Common myeloid progenitor, CD34-positive (primary cell): ENCODE results near the gene LRMDA.

ENCODE experiments used
- CTCF ChIA-PET: fragments of 350-600 bp; sonication (Branson Sonifier 250); formaldehyde crosslinking; loops from one replicate; lab custom pipeline; 2021; ENCODE audit warnings: antibody characterized with exemption; lab: Charles Lee
- POLR2A ChIA-PET: fragments of 350-600 bp; sonication (Branson Sonifier 250); formaldehyde crosslinking; loops from one replicate; lab custom pipeline; 2021; ENCODE audit warnings: antibody characterized with exemption; lab: Charles Lee
- DNase-seq, 3 donors: peaks; one replicate each; pipeline versions ENCODE4 v3.0.0 to v3.0.0-alpha.2; 2013
- H3K27ac ChIP-seq, 2 experiments: 1 replicate in 1 of 2; 2 replicates in 1 of 2; pipeline ENCODE4 v1.7.0; 2013; ENCODE audit warnings: inconsistent platforms in 2 of 2, low read length in 2 of 2, mild to moderate bottlenecking in 2 of 2, low read depth in 1 of 2, moderate library complexity in 1 of 2; ENCODE audit not compliant: severe bottlenecking in 2 of 2, insufficient read depth in 1 of 2, poor library complexity in 1 of 2
- H3K27me3 ChIP-seq, 5 experiments: replicated peaks in 2 of 5; 1 replicate in 3 of 5; 2 replicates in 2 of 5; pipeline versions ENCODE4 v1.6.1 to v1.7.0; 2013; ENCODE audit warnings: low read length in 4 of 5, mild to moderate bottlenecking in 2 of 5, moderate library complexity in 2 of 5, inconsistent platforms in 1 of 5; ENCODE audit not compliant: insufficient read depth in 5 of 5, control insufficient read depth in 4 of 5
- H3K36me3 ChIP-seq, 4 experiments: 1 replicate in 2 of 4; 2 replicates in 2 of 4; pipeline versions ENCODE4 v1.6.1 to v1.7.0; 2013; ENCODE audit warnings: low read length in 3 of 4, control low read depth in 1 of 4, mild to moderate bottlenecking in 1 of 4; ENCODE audit not compliant: control insufficient read depth in 4 of 4, insufficient read depth in 4 of 4
- H3K4me1 ChIP-seq, 4 experiments: 1 replicate in 3 of 4; 2 replicates in 1 of 4; pipeline versions ENCODE4 v1.6.1 to v1.7.1; 2013; ENCODE audit warnings: low read length in 3 of 4, mild to moderate bottlenecking in 3 of 4, control low read depth in 1 of 4, inconsistent platforms in 1 of 4, moderate library complexity in 1 of 4; ENCODE audit not compliant: control insufficient read depth in 4 of 4, insufficient read depth in 4 of 4; ENCODE audit errors: control extremely low read depth in 1 of 4
- H3K4me3 ChIP-seq, 7 experiments: 1 replicate in 4 of 7; 2 replicates in 3 of 7; pipeline versions ENCODE4 v1.5.1 to v1.7.0; 2013; ENCODE audit warnings: mild to moderate bottlenecking in 7 of 7, low read length in 6 of 7, moderate library complexity in 6 of 7, inconsistent platforms in 2 of 7, low read depth in 2 of 7, control low read depth in 1 of 7; ENCODE audit not compliant: insufficient read depth in 4 of 7, control insufficient read depth in 1 of 7; ENCODE audit errors: extremely low read depth in 1 of 7
- H3K9me3 ChIP-seq, 5 experiments: 1 replicate in 4 of 5; 2 replicates in 1 of 5; pipeline versions ENCODE4 v1.6.1 to v1.7.1; 2013; ENCODE audit warnings: low read length in 4 of 5, mild to moderate bottlenecking in 2 of 5, inconsistent platforms in 1 of 5, low read depth in 1 of 5, moderate library complexity in 1 of 5; ENCODE audit not compliant: control insufficient read depth in 4 of 5, insufficient read depth in 2 of 5; ENCODE audit errors: control extremely low read depth in 1 of 5
- WGBS: methylation state at CpG from one replicate; pipeline ENCODE4 v1.1.5; 2013; ENCODE audit not compliant: insufficient coverage; 5-methylcytosine and 5-hydroxymethylcytosine counted together

Gene LRMDA

GRCh38 chr10:75852851-75853484 lies 421.5 kb downstream of the LRMDA start:
- 100% methylated on average over 2 of the region's 3 CpGs for WGBS
- no peaks in the 10 kb centered on the region for H3K27me3 ChIP-seq
- DNase-seq = peak in 1 of 3 donors; percentile 17
- ChIA-PET CTCF (interaction anchor here (0.8 to 1.0 kb wide), 2 partner anchors 12 to 14 kb away, joined by 3 read pairs; no protein-coding TSS in a partner anchor), POLR2A (no interaction called here)
- H3K9me3 ChIP-seq = no peaks in the 10 kb centered on the region
- no peaks in the 10 kb centered on the region for H3K36me3 ChIP-seq
- H3K4me1 ChIP-seq = no peaks in the 10 kb centered on the region
- H3K4me3 ChIP-seq = no peak overlapping the region
- H3K27ac ChIP-seq = no peak overlapping the region

GRCh38 chr10:75857269-75857846 lies 425.9 kb downstream of the LRMDA start:
- no peak overlapping the region for H3K27ac ChIP-seq
- no peak overlapping the region for H3K4me3 ChIP-seq
- H3K9me3 ChIP-seq = no peaks in the 10 kb centered on the region
- no peak for DNase-seq
- no peaks in the 10 kb centered on the region for H3K27me3 ChIP-seq
- H3K36me3 ChIP-seq = no peaks in the 10 kb centered on the region
- POLR2A ChIA-PET = no interaction called here
- no peaks in the 10 kb centered on the region for H3K4me1 ChIP-seq
- WGBS = 86% methylated on average over 3 of the region's 5 CpGs
- CTCF ChIA-PET = no interaction called here

GRCh38 chr10:75857896-75858295 lies 426.5 kb downstream of the LRMDA start:
- POLR2A ChIA-PET = no interaction called here
- CTCF ChIA-PET = no interaction called here
- Histone ChIP-seq H3K27me3 (no peaks in the 10 kb centered on the region), H3K9me3 (no peaks in the 10 kb centered on the region), H3K4me3 (no peak overlapping the region), H3K27ac (no peak overlapping the region), H3K4me1 (no peaks in the 10 kb centered on the region), H3K36me3 (no peaks in the 10 kb centered on the region)
- WGBS = 97% methylated on average over 4 of the region's 4 CpGs
- no peak for DNase-seq

GRCh38 chr10:75858339-75858738 lies 426.9 kb downstream of the LRMDA start:
- no peaks in the 10 kb centered on the region for H3K9me3 ChIP-seq
- no peak overlapping the region for H3K27ac ChIP-seq
- no peak for DNase-seq
- H3K4me3 ChIP-seq = no peak overlapping the region
- H3K36me3 ChIP-seq = no peaks in the 10 kb centered on the region
- POLR2A ChIA-PET = no interaction called here
- no peaks in the 10 kb centered on the region for H3K4me1 ChIP-seq
- CTCF ChIA-PET = no interaction called here
- H3K27me3 ChIP-seq = no peaks in the 10 kb centered on the region
- WGBS = 92% methylated on average over 1 of the region's 1 CpG

- Histone ChIP-seq H3K9me3 (no peaks in the 10 kb centered on the region), H3K4me1 (no peaks in the 10 kb centered on the region), H3K4me3 (no peak overlapping the region), H3K36me3 (no peaks in the 10 kb centered on the region), H3K27me3 (no peaks in the 10 kb centered on the region), H3K27ac (no peak overlapping the region)
- no CpG with 5 or more reads among the region's 1 CpG for WGBS
- POLR2A ChIA-PET = no interaction called here
- CTCF ChIA-PET = no interaction called here
- no peak for DNase-seq
Observed at GRCh38 chr10:75859141-75859540, 427.7 kb downstream of the LRMDA start.

GRCh38 chr10:75860009-75860408 lies 428.6 kb downstream of the LRMDA start:
- CTCF ChIA-PET = no interaction called here
- H3K27ac ChIP-seq = no peak overlapping the region
- H3K4me1 ChIP-seq = no peaks in the 10 kb centered on the region
- POLR2A ChIA-PET = no interaction called here
- 96% methylated on average over 3 of the region's 6 CpGs for WGBS
- no peak for DNase-seq
- no peak overlapping the region for H3K4me3 ChIP-seq
- no peaks in the 10 kb centered on the region for H3K36me3 ChIP-seq
- no peaks in the 10 kb centered on the region for H3K27me3 ChIP-seq
- no peaks in the 10 kb centered on the region for H3K9me3 ChIP-seq

- Histone ChIP-seq H3K9me3 (no peaks in the 10 kb centered on the region), H3K36me3 (no peaks in the 10 kb centered on the region), H3K4me3 (no peak overlapping the region), H3K4me1 (no peaks in the 10 kb centered on the region), H3K27ac (no peak overlapping the region), H3K27me3 (no peaks in the 10 kb centered on the region)
- ChIA-PET POLR2A (no interaction called here), CTCF (no interaction called here)
- peak in 2 of 3 donors; percentile 17 to 61 for DNase-seq
Observed at GRCh38 chr10:75861582-75861981, 430.2 kb downstream of the LRMDA start.
